Measurements from ENCODE around the gene PPP6R3. TPM values are rescaled to one million over a fixed set of nuclear protein-coding genes. Genes with fewer than 3 reads are reported as not detected.

Gene PPP6R3
- total and polyA plus RNA-seq, 2 of the 8 experiments (the other 6 are each of a cell fraction or from before 2014, with no cell fraction given), result 44.6 to 150 TPM

DNA sequence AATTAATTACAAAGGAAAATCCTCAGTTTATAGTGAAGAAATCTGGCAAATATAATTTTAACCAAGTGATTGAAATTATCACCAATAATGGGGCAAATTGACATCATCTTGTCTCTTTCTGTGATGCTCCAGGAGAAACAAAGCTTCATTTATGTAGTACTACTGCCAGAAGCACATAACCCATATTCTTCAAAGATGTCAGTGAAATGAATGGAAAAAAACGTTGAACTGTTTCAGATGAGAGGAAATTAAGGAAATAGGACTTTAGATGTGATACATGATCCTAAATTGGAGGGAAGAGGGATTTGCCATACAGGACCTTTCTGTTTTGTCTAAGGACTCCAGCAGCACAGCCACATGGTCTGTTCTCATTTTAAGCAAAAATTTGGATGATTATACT is 57.6 kb downstream of the PPP6R3 start:
- WGBS, 2 experiments (ENCODE audit: extremely low coverage in 1 of 2, insufficient coverage in 1 of 2, insufficient read length in 1 of 2, insufficient replicate concordance in 2 of 2, low coverage in 1 of 2, low lambda C conversion rate in 2 of 2, missing lambda C conversion rate in 1 of 2), result 78% methylated on average over 1 of the region's 1 CpG; no CpG with 5 or more reads in 1 of the 2 experiments
- FAIRE-seq, result no peak
- POLR2A ChIA-PET (ENCODE audit: partially characterized antibody), result no interaction called here

More for the DNA sequence above, 57.6 kb downstream of the PPP6R3 start:
- Histone ChIP-seq H3K56ac (replicated peaks; ENCODE audit: insufficient read length, low read depth, low read length) (no peak overlapping the region), H3K27me3 (replicated peaks in 1 of 4; ENCODE audit: control insufficient read depth in 3 of 4, extremely low read depth in 1 of 4, insufficient read depth in 3 of 4, low read length in 3 of 4) (no peaks in the 10 kb centered on the region), H3K23me2 (ENCODE audit: low read depth, low read length) (no peaks in the 10 kb centered on the region), H3K79me1 (ENCODE audit: low read depth, low read length) (peaks cover 8% of the 10 kb centered on the region), H4K91ac (replicated peaks; ENCODE audit: insufficient read length, low read length) (no peak overlapping the region), H2BK5ac (ENCODE audit: low read depth, low read length) (no peak overlapping the region), H2BK120ac (replicated peaks; ENCODE audit: low read depth, low read length) (no peak overlapping the region), H3K79me2 (ENCODE audit: control insufficient read depth in 1 of 2, insufficient read depth in 2 of 2, low read length in 2 of 2) (peaks cover 3 to 91% of the 10 kb centered on the region in 2 experiments), H3K36me3 (ENCODE audit: control insufficient read depth in 2 of 4, insufficient read depth in 4 of 4, low read length in 3 of 4) (peaks cover 0 to 47% (median 17%) of the 10 kb centered on the region in 4 experiments; a peak in 7 of 8 replicates), H3K9me3 (ENCODE audit: insufficient read depth in 2 of 2, low read depth in 1 of 2, low read length in 1 of 2) (no peaks in the 10 kb centered on the region), H3K4me2 (ENCODE audit: insufficient read depth in 1 of 2, low read depth in 2 of 2, low read length in 2 of 2) (no peak overlapping the region), H2BK15ac (ENCODE audit: low read length) (no peak overlapping the region), H3K4me1 (replicated peaks in 1 of 4; ENCODE audit: control insufficient read depth in 3 of 4, insufficient read depth in 4 of 4, low read length in 3 of 4) (no peaks in the 10 kb centered on the region), H3K4me3 (ENCODE audit: extremely low read depth in 1 of 4, insufficient read depth in 2 of 4, low read depth in 3 of 4, low read length in 4 of 4) (no peak overlapping the region), H3K14ac (ENCODE audit: insufficient read length) (no peak overlapping the region), H2AFZ (ENCODE audit: low read length) (no peak overlapping the region), H3K9ac (replicated peaks in 1 of 4; ENCODE audit: extremely low read depth in 1 of 4, low read depth in 3 of 4, low read length in 3 of 4) (no peak overlapping the region), H4K8ac (ENCODE audit: extremely low read depth, insufficient read depth, low read length) (no peak overlapping the region), H4K20me1 (replicated peaks in 1 of 2; ENCODE audit: control insufficient read depth in 1 of 2, insufficient read depth in 2 of 2, low read length in 2 of 2) (peaks cover 10 to 17% of the 10 kb centered on the region in 2 experiments), H3K18ac (ENCODE audit: extremely low read depth, low read length) (no peak overlapping the region), H2BK20ac (ENCODE audit: low read length) (no peak overlapping the region), H2BK12ac (ENCODE audit: low read depth, low read length) (no peak overlapping the region), H2AK5ac (ENCODE audit: low read depth, low read length) (no peak overlapping the region), H3K4ac (replicated peaks; ENCODE audit: insufficient read length, low read depth, low read length) (no peak overlapping the region), H3K23ac (ENCODE audit: insufficient read length) (no peak overlapping the region), H4K5ac (ENCODE audit: insufficient read length, low read depth, low read length) (no peak overlapping the region), H3K27ac (ENCODE audit: low read depth, low read length) (no peak overlapping the region)
- TF ChIP-seq E2F6 (IDR thresholded peaks at IDR 0.05) (no peak), USF2 (IDR thresholded peaks at IDR 0.05; ENCODE audit: low read length) (no peak), POLR2AphosphoS5 (IDR thresholded peaks at IDR 0.05; ENCODE audit: low read depth, low read length) (no peak), BCL11A (IDR thresholded peaks at IDR 0.05; ENCODE audit: low read depth in 2 of 2, low read length in 2 of 2) (no peak), KDM1A (IDR thresholded peaks at IDR 0.05; ENCODE audit: borderline replicate concordance, low read length) (no peak), YY1 (IDR thresholded peaks at IDR 0.05; ENCODE audit: low read depth, low read length) (no peak), RXRA (IDR thresholded peaks at IDR 0.05; ENCODE audit: insufficient read depth, low read depth, low read length) (no peak), TEAD4 (IDR thresholded peaks at IDR 0.05; ENCODE audit: low read depth, low read length) (no peak), RFX5 (IDR thresholded peaks at IDR 0.05; ENCODE audit: borderline replicate concordance, low read depth, low read length) (no peak), KDM5A (IDR thresholded peaks at IDR 0.05; ENCODE audit: low read length) (no peak), BRCA1 (IDR thresholded peaks at IDR 0.05; ENCODE audit: low read depth, low read length) (no peak)
- CTCF ChIA-PET (ENCODE audit: partially characterized antibody), result interaction anchor here (1.4 kb wide), 1 partner anchor 10 kb away, joined by 3 read pairs; no protein-coding TSS in a partner anchor
- DNase-seq (ENCODE audit: low read depth in 1 of 2, low spot score in 2 of 2), result no peak
